Heart left ventricle (tissue), 16 donors: ENCODE data around the gene EPHA6. TPM values are rescaled to one million over a fixed set of nuclear protein-coding genes. Genes with fewer than 3 reads are reported as not detected.

Experiments used
- ATAC-seq, 4 donors: fragments of 200-7000 bp; cut with Tn5 transposase; one replicate each; pipeline ENCODE4 v1.9.1; 2020 to 2022; ENCODE audit warnings: moderate library complexity in 4 of 4, mild to moderate bottlenecking in 3 of 4, moderate number of reproducible peaks in 1 of 4
- DNase-seq, 5 donors: peaks; one replicate each; pipeline ENCODE4 v3.0.0-alpha.2; 2020
- H3K27ac ChIP-seq, 12 donors: fragments of 200-600 bp; sonication (generic) in 4 of 12; one replicate each; pipeline versions ENCODE4 v1.5.0 to v1.8.0; 2016 to 2022; ENCODE audit warnings: mild to moderate bottlenecking in 2 of 12
- H3K27me3 ChIP-seq, 9 donors: fragments of 200-600 bp; sonication (generic) in 2 of 9; one replicate each; pipeline versions ENCODE4 v1.5.1 to v1.8.0; 2016 to 2022; ENCODE audit warnings: mild to moderate bottlenecking in 3 of 9
- H3K36me3 ChIP-seq, 9 donors: fragments of 200-600 bp; sonication (generic) in 2 of 9; one replicate each; pipeline versions ENCODE4 v1.5.0 to v1.8.0; 2018 to 2022; ENCODE audit warnings: mild to moderate bottlenecking in 2 of 9
- H3K4me1 ChIP-seq, 12 donors: fragments of 200-600 bp; sonication (generic) in 4 of 12; one replicate each; pipeline versions ENCODE4 v1.5.0 to v1.8.0; 2016 to 2022; ENCODE audit warnings: mild to moderate bottlenecking in 3 of 12
- H3K4me3 ChIP-seq, 12 donors: fragments of 200-600 bp; sonication (generic) in 4 of 12; one replicate each; pipeline versions ENCODE4 v1.5.0 to v1.8.0; 2017 to 2022; ENCODE audit warnings: mild to moderate bottlenecking in 9 of 12, moderate library complexity in 4 of 12
- H3K9me3 ChIP-seq, 12 donors: fragments of 200-600 bp; sonication (generic) in 4 of 12; one replicate each; pipeline versions ENCODE4 v1.5.0 to v1.8.0; 2016 to 2022; ENCODE audit warnings: mild to moderate bottlenecking in 1 of 12
- POLR2A ChIP-seq, 2 donors: fragments of 450-650 bp; IDR thresholded peaks; one replicate each; pipeline ENCODE4 v1.6.1; 2017; ENCODE audit warnings: antibody characterized with exemption in 2 of 2, mild to moderate bottlenecking in 2 of 2, moderate library complexity in 2 of 2
- WGBS, 4 donors: extraction: QIAGEN DNeasy Blood & Tissue Kit in 2 of 4; methylation state at CpG; one replicate each; pipeline versions ENCODE4 v1.1.5 to v1.1.7; 2013 to 2018; 5-methylcytosine and 5-hydroxymethylcytosine counted together
- intact Hi-C, 10 donors: fragments of 100-400 bp; cut with DNase I; formaldehyde crosslinking; loops; one replicate each; pipeline versions ENCODE4 v1.11.1 to v1.14.2; 2022
- polyA plus RNA-seq, 2 donors: library from polyadenylated mRNA; stranded (reverse); fragments of 200-250 nt; gene quantifications; one replicate each; pipeline ENCODE4 v1.2.3, GENCODE V29; 2013
- total RNA-seq, 9 donors: library from RNA; depleted of rRNA in 2 of 9; stranded (reverse); fragments of >200 nt in 2 of 9; fragmentation: NEBNext Ultra II Directional in 3 of 9; extraction: Animal tissue kit (Norgen Biotek cat#: 25700) in 3 of 9; gene quantifications; one replicate each; pipeline versions ENCODE4 v1.1.0 to v1.2.4, GENCODE V29; 2016 to 2023
- TF ChIP-seq, protein P1 (sequence below), 12 donors: fragments of 200-600 bp; sonication (generic) in 4 of 12; IDR thresholded peaks; one replicate each; pipeline versions ENCODE4 v1.5.0 to v1.8.0; 2018 to 2022; ENCODE audit warnings: antibody characterized with exemption in 12 of 12, mild to moderate bottlenecking in 5 of 12
- donor health status: ischemic (EF 13 %, LVEDD 7.1; RV severe dilation, severe dysfunction).
- donor health status: healthy with polysubstance abuse.
- donor health status: DM: no; HTN: yes; CAD: no.
- donor health status: DM: no; HTN: no; CAD: no.
- donor health status: ischemic (EF 25% LVEDD 6.9; RV normal size, moderate dysfunction).
- donor health status: ischemic (EF 25% LVEDD 5.7; RV mildly dilated, moderate dysfunction).
- donor health status: healthy.
- donor health status: DM: yes; HTN: yes; CAD: no.
- donor health status: ischemic (EF 35%, LVEDD 5.7; RV mildly dilated, moderate dysfunction).
- donor health status: nonischemic (EF 11% LVEDD 7.7; RV severe dilation, severe dysfunction).
- donor health status: DM: yes; HTN: yes; CAD: no.
- donor health status: PGD.
- donor health status: ischemic (EF 29% LVEDD 5.4; RV normal size, mild dysfunction).
- donor health status: nonischemic (EF 23%, LVEDD 6.1; RV moderate dilation, normal function).

The EPHA6 gene
- total and polyA plus RNA-seq, 11 donors: 0.28 to 1.2 (median 0.42) TPM; not detected in 6

DNA sequence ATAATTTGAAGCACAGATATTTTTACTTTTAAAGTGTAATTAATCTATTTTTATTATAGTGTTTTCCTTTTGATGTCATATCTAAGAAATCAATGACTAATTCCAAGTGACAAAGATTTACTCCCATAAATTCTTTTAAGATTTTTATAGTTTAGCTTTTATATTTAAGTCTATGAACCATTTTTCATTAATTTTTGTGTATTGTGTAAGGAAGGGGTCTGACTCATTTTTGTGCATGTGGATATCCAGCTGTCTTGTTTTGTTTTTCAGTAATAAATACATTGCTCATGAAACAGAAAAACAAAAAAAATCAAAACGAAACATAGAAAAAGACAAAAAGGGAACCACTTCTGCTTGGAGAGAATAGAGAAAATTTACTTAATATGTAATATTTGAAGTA, 145.1 kb downstream of the EPHA6 start:
- ATAC-seq (no peak), DNase-seq (no peak)
- peaks cover 0 to 6% (median 0%) of the 10 kb centered on the region in 12 donors for H3K9me3 ChIP-seq
- no peaks in the 10 kb centered on the region for H3K4me1 ChIP-seq
- H3K4me3 ChIP-seq: no peak overlapping the region
- H3K36me3 ChIP-seq: no peaks in the 10 kb centered on the region
- WGBS, 4 donors: 58 to 76% (median 64%) methylated on average over 1 of the region's 1 CpG
- TF ChIP-seq POLR2A (IDR thresholded peaks at IDR 0.05): no peak
- TF ChIP-seq, protein P1, sequence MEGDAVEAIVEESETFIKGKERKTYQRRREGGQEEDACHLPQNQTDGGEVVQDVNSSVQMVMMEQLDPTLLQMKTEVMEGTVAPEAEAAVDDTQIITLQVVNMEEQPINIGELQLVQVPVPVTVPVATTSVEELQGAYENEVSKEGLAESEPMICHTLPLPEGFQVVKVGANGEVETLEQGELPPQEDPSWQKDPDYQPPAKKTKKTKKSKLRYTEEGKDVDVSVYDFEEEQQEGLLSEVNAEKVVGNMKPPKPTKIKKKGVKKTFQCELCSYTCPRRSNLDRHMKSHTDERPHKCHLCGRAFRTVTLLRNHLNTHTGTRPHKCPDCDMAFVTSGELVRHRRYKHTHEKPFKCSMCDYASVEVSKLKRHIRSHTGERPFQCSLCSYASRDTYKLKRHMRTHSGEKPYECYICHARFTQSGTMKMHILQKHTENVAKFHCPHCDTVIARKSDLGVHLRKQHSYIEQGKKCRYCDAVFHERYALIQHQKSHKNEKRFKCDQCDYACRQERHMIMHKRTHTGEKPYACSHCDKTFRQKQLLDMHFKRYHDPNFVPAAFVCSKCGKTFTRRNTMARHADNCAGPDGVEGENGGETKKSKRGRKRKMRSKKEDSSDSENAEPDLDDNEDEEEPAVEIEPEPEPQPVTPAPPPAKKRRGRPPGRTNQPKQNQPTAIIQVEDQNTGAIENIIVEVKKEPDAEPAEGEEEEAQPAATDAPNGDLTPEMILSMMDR (IDR thresholded peaks at IDR 0.05): no peak
- intact Hi-C loops: no loop called here
- no peaks in the 10 kb centered on the region for H3K27me3 ChIP-seq
- H3K27ac ChIP-seq: no peak overlapping the region

DNA sequence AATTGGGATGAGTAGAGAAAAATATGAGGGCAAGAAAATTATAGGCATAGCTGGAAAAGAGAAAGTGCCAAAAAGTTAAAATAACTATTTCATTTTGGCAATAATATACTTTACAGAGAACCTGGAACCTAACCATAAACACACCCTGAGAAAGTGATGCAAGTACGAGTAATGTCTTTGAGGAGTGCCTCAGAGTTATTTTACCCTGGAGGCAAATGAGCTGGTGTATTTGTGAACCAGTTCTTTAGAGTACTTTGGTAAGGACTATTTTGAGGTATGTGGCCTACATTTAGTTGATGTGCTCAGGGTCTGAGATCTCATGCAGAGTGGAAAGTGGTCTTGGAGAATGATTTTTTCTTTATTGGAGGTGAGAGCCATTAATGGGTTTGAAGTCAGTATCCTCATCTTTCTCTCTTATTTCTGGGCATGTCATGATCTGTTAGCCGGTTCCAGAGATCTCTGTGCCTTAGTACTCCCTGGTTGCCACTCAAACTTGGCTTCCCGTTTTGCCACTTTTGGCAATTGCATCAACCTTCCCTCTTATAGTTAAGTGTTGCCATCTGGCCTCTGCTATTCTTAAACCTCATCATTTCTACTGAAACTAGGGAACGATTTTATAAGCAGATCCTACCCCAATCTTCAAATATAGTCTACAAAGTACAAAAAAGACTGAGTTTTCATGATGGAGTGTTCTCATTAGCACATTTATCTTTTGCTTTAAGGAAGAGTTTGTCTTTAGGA, 145.7 kb downstream of the EPHA6 start:
- H3K27me3 ChIP-seq: no peaks in the 10 kb centered on the region
- TF ChIP-seq POLR2A (IDR thresholded peaks at IDR 0.05): no peak
- TF ChIP-seq, protein P1 (IDR thresholded peaks at IDR 0.05): no peak
- DNase-seq (no peak), ATAC-seq (no peak)
- intact Hi-C loops: no loop called here
- no peaks in the 10 kb centered on the region for H3K4me1 ChIP-seq
- H3K9me3 ChIP-seq: peaks cover 0 to 7% (median 0%) of the 10 kb centered on the region in 12 donors
- H3K4me3 ChIP-seq: no peak overlapping the region
- whole genome bisulfite sequencing, 4 donors: 64 to 76% (median 69%) methylated on average over 4 of the region's 4 CpGs
- H3K27ac ChIP-seq: no peak overlapping the region
- no peaks in the 10 kb centered on the region for H3K36me3 ChIP-seq

DNA sequence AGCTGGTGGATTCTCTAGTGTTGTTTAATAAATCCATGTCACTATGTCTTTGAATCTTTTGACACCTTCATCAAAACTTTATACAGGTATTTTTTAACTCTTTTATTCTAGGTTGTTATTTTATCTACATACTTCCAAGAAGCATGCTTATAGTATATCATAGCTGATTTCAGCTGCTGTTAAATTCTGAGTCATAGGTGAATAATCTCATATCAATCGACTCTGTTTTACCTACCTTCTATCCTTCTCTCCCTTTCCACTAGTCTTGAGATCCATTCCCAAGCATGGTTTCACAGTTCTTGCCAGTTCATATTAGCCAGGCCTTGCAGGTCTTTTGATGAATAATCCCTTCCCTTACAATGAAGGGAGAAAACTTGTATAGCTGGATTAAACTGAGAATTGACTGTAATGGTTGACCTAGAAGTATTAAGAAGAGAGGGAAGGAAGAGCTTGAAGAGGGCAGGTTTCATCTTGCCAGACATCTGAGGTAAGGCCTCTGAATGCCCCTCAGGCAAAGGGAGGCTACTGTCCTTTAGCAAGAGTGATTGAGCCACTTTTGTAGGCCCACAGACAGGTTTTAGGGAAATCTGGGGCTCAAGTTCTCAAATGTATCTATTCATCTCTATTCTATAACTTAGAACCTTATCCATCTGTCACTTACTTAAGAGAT, 146.4 kb downstream of the EPHA6 start:
- Histone ChIP-seq H3K27ac (no peak overlapping the region), H3K4me3 (no peak overlapping the region), H3K27me3 (no peaks in the 10 kb centered on the region), H3K36me3 (no peaks in the 10 kb centered on the region), H3K4me1 (no peaks in the 10 kb centered on the region), H3K9me3 (peaks cover 0 to 7% (median 0%) of the 10 kb centered on the region in 12 donors)
- intact Hi-C loops: no loop called here
- no peak for DNase-seq
- no peak for TF ChIP-seq POLR2A (IDR thresholded peaks at IDR 0.05)
- TF ChIP-seq, protein P1 (IDR thresholded peaks at IDR 0.05): no peak
- 75 to 83% (median 81%) methylated on average over 1 of the region's 1 CpG for WGBS, 4 donors
- ATAC-seq: no peak

DNA sequence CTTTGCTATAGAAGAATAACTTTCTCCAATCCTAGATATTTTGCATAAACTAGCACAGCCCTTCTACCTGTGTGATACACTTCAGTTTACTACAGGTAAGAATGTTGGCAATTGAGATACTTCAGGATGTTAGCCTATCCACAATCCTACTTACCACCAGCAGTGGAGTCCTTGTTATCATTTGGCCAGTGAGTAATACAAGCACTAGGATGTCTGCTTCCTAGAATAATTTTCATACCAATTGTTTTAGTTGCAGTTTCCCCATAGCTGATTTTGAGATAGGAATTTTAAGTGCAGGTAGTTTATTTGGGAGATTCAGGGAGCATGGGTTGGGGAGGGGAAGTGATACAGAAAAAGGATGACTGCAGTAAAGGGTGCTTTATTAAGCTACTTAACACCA, 147.2 kb downstream of the EPHA6 start:
- Histone ChIP-seq H3K4me3 (no peak overlapping the region), H3K36me3 (no peaks in the 10 kb centered on the region), H3K9me3 (peaks cover 0 to 7% (median 0%) of the 10 kb centered on the region in 12 donors), H3K27me3 (no peaks in the 10 kb centered on the region), H3K27ac (no peak overlapping the region), H3K4me1 (no peaks in the 10 kb centered on the region)
- intact Hi-C loops: no loop called here
- TF ChIP-seq, protein P1 (IDR thresholded peaks at IDR 0.05): no peak
- no peak for TF ChIP-seq POLR2A (IDR thresholded peaks at IDR 0.05)
- DNase-seq (no peak), ATAC-seq (no peak)
